Measurements from ENCODE around the gene POGLUT2. TPM values are rescaled to one million over a fixed set of nuclear protein-coding genes. Genes with fewer than 3 reads are reported as not detected.
A peak's percentile ranks its signal among the peaks of the same experiment; 100 is the strongest.

POGLUT2 gene
- total RNA-seq (22.5 and 22.7 TPM in 2 replicates), polyA plus RNA-seq (14.5 and 17.9 TPM in 2 replicates), polyA minus RNA-seq (10.1 and 10.9 TPM in 2 replicates), Bru-seq, nascent RNA (percentile 50 among the genes with signal in this experiment), BruChase-seq, experiment 1, labeled RNA remaining after a 6-hour chase (percentile 76 among the genes with signal in this experiment), BruChase-seq, experiment 2, labeled RNA remaining after a 2-hour chase (percentile 64 among the genes with signal in this experiment)
- polyA plus RNA-seq (2011; cell fraction: cytosol; rRNA removed) = 17.7 and 17.9 TPM in 2 replicates
- 11.0 and 13.1 TPM in 2 replicates for polyA plus RNA-seq (2011; cell fraction: nucleus; rRNA removed)
- 26.2 and 31.5 TPM in 2 replicates for polyA plus RNA-seq (2012)
- polyA minus RNA-seq (2011; cell fraction: cytosol; rRNA and poly(A)+ RNA removed) = 8.0 TPM
- 3.3 and 6.8 TPM in 2 replicates for polyA minus RNA-seq (2011; cell fraction: nucleus; rRNA and poly(A)+ RNA removed)
- long read RNA-seq, transcript KDELC1-201 (10 exons, 2,060 nt) = major isoform, 52 of 62 reads
- long read RNA-seq, partial matches to known transcripts = 7 of 62 reads
- long read RNA-seq, other reads (novel, unspliced or antisense) = 3 of 62 reads

DNA sequence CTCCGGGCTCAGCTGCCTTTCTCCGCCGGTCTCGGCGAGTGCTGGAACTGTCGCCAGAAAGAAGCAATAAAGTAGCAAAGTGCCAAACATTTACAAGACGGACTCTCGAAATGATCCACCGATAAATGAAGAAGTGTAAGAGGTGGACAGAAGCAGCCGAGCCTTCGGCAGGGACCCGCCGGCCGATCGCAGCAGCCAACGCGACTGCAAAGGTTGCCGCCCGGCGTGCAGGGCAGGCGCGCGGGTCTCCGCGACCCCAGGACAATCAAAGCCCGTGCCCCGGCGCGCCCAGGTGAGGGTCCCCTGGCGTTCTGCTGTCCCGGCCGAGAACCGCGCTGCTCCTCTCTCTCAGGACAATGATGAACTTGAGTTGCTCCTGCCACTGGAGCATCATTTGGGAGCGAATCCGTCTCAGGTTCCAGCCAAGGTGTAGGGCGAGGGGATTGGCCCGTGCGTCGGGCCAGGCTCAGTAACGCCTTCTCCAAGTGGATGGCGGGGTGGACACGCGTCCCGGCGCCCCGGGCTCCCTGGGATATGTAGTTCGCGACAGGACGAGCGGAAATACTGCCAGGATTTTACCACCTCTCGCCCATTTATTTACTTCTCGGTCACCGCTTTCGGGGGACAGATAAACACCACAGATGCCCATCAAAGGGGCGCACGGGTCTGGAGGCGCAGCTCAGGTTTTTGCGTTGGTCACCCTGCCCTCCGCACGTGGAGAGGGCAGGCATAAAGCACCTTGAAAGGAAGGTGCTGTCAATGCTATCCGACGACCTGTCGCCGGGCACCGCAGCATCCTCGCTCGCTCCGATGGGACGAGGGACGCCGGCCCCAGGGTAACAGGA lies at the start of gene POGLUT2, which contains the start of gene BIVM:
POGLUT2 (minus strand) TSS at position 396 of the 845 bp plus-strand sequence; CDS start at position 90, 306 bp downstream.
BIVM (plus strand) TSS at position 539 of the 845 bp plus-strand sequence. CDS start 8,149 bp downstream, outside the sequence.
- peak within 1 kb of the TSS; percentile 47 to 71 (median 56) for H3K4me3 ChIP-seq (replicated peaks in 1 of 3; ENCODE audit: insufficient read depth in 1 of 3, low read depth in 1 of 3, low read length in 3 of 3)
- TF ChIP-seq POLR2A (IDR thresholded peaks at IDR 0.05; ENCODE audit: low read depth, low read length) (no peak), POLR2AphosphoS5 (IDR thresholded peaks at IDR 0.05; ENCODE audit: insufficient read depth, low read depth, low read length) (peak; percentile 40)
- H3K4me1 ChIP-seq (ENCODE audit: control insufficient read depth, extremely low read depth, insufficient read depth, low read length) = peaks cover 18% of the 10 kb centered on the region
- H3K9ac ChIP-seq (replicated peaks; ENCODE audit: extremely low read depth, insufficient read depth, low read length) = peak within 1 kb of the TSS; percentile 74
- H3K9me1 ChIP-seq (replicated peaks; ENCODE audit: control insufficient read depth, extremely low read depth, insufficient read depth, low read length) = no peaks in the 10 kb centered on the region
- dilution Hi-C loops (cut with MboI; ENCODE audit: extremely low pct_ligation_motif_present, low sequenced_read_pairs) (no loop called here), intact Hi-C loops (cut with micrococcal nuclease) (no loop called here)
- DNase-seq (ENCODE audit: low read depth, low spot score) (peak; percentile 91), FAIRE-seq (peak; percentile 94)
- peak within 1 kb of the TSS; percentile 41 for H3K27ac ChIP-seq (ENCODE audit: insufficient read depth, low read depth, low read length)
- no peaks in the 10 kb centered on the region for H3K27me3 ChIP-seq (ENCODE audit: control insufficient read depth in 2 of 2, insufficient read depth in 2 of 2, low read length in 2 of 2)
- H2AFZ ChIP-seq (ENCODE audit: low read depth, low read length) = peak within 1 kb of the TSS; percentile 63
- CTCF ChIA-PET = interaction anchor here (0.6 to 3.5 kb wide), 7 partner anchors 10 to 499 kb away, joined by 3 to 37 read pairs (median 12); partner anchors contain the start of genes ERCC5 and TPP2
- H3K9me3 ChIP-seq (replicated peaks; ENCODE audit: control insufficient read depth, insufficient read depth, low read length) = no peaks in the 10 kb centered on the region
- H3K4me2 ChIP-seq (ENCODE audit: insufficient read depth, low read length) = peak within 1 kb of the TSS; percentile 85
- BruUV-seq (replicated peaks) = TSS peak; percentile 66
- POLR2A ChIA-PET = no interaction called here
- no peaks in the 10 kb centered on the region for H3K36me3 ChIP-seq (ENCODE audit: control insufficient read depth in 2 of 2, extremely low read depth in 1 of 2, insufficient read depth in 2 of 2, low read length in 2 of 2)
- H3K79me2 ChIP-seq (ENCODE audit: control insufficient read depth, insufficient read depth, low read length) = peaks cover 15% of the 10 kb centered on the region
- no peaks in the 10 kb centered on the region for H4K20me1 ChIP-seq (replicated peaks; ENCODE audit: control insufficient read depth, extremely low read depth, insufficient read depth, low read length)
